GM12874 (cell line): Measurements from ENCODE around the gene MS4A2.

Experiments used
- TF ChIP-seq, protein P1 (sequence below): IDR thresholded peaks from 2 replicates; pipeline ENCODE4 v1.5.1; 2011; ENCODE audit warnings: low read depth, mild to moderate bottlenecking, control low read depth, low read length, moderate library complexity; ENCODE audit not compliant: insufficient read depth

Gene MS4A2

DNA sequence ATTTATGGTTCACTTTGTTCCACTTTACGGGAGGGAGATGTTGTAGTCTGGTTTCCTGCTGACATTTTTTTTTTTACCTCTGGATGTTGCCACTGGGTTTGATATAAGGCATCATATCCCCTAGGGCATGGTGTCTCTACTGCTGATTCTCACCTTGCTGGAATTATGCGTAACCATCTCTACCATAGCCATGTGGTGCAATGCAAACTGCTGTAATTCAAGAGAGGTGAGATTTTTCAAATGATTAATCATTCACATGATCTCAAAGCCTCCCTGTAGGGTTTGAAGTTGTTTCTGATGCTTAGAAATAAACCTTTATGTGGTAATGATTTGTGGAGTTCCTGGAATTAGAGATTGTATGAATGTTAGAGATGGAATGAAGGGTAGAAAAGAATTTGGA, 19.0 kb upstream of the MS4A2 start:
- TF ChIP-seq, protein P1, sequence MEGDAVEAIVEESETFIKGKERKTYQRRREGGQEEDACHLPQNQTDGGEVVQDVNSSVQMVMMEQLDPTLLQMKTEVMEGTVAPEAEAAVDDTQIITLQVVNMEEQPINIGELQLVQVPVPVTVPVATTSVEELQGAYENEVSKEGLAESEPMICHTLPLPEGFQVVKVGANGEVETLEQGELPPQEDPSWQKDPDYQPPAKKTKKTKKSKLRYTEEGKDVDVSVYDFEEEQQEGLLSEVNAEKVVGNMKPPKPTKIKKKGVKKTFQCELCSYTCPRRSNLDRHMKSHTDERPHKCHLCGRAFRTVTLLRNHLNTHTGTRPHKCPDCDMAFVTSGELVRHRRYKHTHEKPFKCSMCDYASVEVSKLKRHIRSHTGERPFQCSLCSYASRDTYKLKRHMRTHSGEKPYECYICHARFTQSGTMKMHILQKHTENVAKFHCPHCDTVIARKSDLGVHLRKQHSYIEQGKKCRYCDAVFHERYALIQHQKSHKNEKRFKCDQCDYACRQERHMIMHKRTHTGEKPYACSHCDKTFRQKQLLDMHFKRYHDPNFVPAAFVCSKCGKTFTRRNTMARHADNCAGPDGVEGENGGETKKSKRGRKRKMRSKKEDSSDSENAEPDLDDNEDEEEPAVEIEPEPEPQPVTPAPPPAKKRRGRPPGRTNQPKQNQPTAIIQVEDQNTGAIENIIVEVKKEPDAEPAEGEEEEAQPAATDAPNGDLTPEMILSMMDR = no peak

DNA sequence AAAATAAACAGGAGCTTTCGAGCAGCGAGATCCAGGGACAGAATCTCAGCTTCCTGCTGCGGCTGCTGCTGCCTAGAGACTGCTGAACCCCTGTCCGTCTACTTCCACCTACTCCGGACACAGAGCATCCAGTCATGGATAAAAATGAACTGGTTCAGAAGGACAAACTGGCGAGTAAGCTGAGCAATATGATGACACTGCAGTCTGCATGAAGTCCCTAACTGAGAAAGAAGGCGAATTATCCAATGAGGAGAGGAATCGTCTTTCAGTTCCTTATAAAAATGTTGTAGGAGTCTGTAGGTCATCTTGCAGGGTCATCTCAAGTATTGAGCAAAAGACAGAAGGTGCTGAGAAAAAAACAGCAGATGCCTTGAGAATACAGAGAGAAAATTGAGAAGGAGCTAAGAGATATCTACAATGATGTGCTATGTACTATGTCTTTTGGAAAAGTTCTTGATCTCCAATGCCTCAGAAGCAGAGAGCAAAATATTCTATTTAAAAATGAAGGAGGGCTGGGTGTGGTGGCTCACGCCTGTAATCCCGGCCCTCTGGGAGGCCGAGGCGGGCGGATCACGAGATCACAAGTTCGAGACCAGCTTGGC, 11.1 kb upstream of the MS4A2 start:
- TF ChIP-seq, protein P1 = no peak

DNA sequence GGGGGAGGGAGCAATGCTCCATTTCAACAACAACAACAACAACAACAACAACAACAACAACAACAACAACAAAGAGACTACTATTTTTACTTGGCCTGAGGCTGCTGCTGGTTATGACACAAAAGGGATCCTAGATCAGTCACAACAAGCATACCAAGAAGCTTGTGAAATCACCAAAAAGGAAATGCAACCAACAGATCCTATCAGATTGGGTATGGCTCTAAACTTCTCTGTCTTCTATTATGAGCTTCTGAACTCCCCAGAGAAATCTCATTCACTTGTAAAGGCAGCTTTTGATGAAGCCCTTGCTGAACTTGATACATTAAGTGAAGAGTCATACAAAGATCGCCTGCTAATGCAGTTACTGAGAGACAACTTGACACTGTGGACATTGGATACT, 10.5 kb upstream of the MS4A2 start:
- TF ChIP-seq, protein P1 = no peak

DNA sequence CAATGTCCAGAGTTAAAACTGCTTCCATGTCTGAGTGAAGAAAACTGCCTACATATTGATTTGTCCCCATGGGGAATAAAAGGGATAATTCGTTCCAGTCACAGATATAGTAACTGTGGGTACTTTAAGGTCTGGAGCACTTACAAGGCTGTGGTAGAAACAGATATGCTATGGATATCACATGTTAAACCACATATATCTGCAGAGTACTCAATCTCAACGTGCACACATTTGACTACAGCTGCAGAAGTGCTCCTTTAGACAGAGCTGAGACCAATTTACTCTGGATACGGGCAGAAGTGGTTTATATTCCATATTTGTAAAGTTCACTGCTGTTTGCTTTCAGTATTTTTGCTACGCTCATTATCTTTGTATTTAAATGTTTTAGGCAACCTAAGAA, 9.7 kb upstream of the MS4A2 start:
- TF ChIP-seq, protein P1 = no peak

DNA sequence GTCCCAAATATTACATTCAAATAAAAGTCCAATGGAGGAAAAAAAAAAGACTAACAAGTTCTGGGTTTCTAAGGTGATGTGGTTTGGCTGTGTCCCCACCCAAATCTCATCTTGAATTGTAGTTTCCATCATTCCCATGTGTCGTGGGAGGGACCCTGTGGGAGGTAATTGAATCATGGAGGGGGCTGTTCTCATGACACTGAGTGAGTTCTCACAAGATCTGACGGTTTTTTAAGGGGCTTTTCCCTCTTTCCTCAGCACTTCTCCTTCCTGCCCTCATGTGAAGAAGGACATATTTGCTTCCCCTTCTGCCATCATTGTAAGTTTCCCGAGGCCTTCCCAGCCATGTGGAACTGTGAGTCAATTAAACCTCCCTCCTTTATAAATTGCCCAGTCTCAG, 7.9 kb upstream of the MS4A2 start:
- TF ChIP-seq, protein P1 = no peak

DNA sequence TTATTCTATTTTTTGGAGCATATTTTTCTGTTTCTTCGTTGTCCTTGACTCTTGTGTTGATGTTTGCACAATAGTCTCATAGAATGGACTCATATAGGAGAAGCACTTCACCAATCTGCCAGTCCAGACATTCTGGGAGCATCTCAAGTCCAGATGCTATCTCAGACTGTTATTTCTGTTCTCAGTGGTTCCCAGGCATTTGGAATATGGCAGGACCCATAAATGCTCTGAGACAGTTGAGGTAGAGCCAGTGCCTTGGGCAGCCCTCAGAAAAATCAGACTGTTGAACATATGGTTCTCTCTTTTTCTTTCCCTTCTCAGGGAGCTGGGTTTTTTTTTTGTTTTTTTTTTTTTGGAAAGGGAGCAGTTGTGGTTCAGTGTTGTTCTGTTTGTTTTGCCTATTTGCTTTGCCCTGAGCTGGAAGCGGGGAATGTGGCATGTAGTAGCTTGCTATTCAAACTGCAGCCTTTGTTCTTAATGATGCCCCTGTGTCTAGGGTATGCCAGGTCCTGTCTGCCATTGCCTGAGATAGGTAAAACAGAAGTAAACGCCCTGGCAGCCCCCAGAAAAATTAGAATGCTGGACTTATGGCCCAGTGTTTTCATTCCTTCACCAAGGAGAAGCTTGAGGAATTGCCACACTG, 3.7 kb upstream of the MS4A2 start:
- TF ChIP-seq, protein P1 = no peak

DNA sequence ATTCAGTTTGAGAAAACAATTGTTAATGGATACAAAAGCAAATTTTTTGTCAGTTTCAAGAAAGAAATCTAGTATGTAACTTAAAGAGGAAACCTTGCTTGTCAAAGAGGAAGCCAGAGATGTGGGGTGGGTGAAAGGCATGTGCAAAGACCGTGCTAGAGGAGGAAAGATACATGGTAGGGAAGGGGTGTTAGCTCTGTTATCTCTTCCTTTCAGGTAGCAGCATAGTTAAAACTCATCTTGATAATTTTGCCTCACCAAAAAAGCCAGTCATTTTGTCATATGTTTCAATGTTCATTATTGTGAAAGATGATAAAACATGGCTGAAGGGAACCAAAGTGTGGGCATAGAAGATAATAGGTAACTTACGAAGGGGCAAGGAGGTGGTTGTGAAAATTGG, 2.6 kb upstream of the MS4A2 start:
- TF ChIP-seq, protein P1 = no peak

DNA sequence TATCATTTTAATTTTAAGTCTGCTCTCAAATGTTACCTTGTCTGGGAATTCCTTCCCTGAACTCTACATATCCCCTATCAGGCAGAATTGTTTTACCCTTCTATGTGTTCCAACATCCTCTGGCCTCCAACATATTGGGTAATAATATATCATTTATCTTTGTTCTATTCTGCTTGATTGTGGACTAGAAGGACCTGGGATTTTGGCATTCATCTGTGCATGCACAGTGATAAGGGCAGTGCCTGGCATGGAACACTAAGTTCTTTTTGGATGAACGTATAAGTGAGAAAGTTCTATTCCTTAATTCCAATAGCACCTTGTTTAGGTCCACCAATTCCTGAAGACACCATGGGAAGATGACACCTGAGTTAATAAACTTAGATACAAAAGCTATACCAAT, 1.2 kb upstream of the MS4A2 start:
- TF ChIP-seq, protein P1 = no peak
